SU-DHL-6 (cell line): Measurements from ENCODE around the gene SF3A1.

ENCODE experiments used
- H2AFZ ChIP-seq: fragments of 200-600 bp; sonication (generic); 2 replicates; pipeline ENCODE4 v1.6.1; 2014; ENCODE audit warnings: low read depth, mild to moderate bottlenecking, moderate library complexity, mixed read lengths, antibody characterized with exemption, low read length; ENCODE audit not compliant: severe bottlenecking
- H3F3A ChIP-seq: fragments of 200-600 bp; shearing (Covaris generic); 2 replicates; pipeline ENCODE4 v1.6.0; 2016; ENCODE audit warnings: antibody characterized with exemption, mild to moderate bottlenecking; ENCODE audit not compliant: insufficient read depth
- H3K27ac ChIP-seq: fragments of 200-600 bp; sonication (generic); 2 replicates; pipeline ENCODE4 v1.5.1; 2016; ENCODE audit warnings: low read depth, mild to moderate bottlenecking, low read length, moderate library complexity, mixed read lengths
- H3K27me3 ChIP-seq: fragments of 200-600 bp; sonication (generic), shearing (Covaris generic); 2 replicates; pipeline ENCODE4 v1.6.0; 2014; ENCODE audit warnings: mild to moderate bottlenecking, low read length
- H3K36me3 ChIP-seq: fragments of 200-600 bp; sonication (generic); 2 replicates; pipeline ENCODE4 v1.6.1; 2014; ENCODE audit warnings: mild to moderate bottlenecking, low read length, mixed read lengths
- H3K4me2 ChIP-seq: fragments of 300-600, 200-600 bp; shearing (Covaris generic), sonication (generic); 2 replicates; pipeline ENCODE4 v1.6.0; 2014; ENCODE audit warnings: low read length, low read depth, mild to moderate bottlenecking; ENCODE audit not compliant: poor library complexity, severe bottlenecking
- H3K4me3 ChIP-seq: fragments of 200-600 bp; sonication (generic); 2 replicates; pipeline ENCODE4 v1.5.1; 2014; ENCODE audit warnings: antibody characterized with exemption, low read length, mild to moderate bottlenecking, mixed read lengths; ENCODE audit not compliant: insufficient read depth, poor library complexity, severe bottlenecking
- H3K79me2 ChIP-seq: fragments of 200-600 bp; sonication (generic); 2 replicates; pipeline ENCODE4 v1.6.1; 2014; ENCODE audit warnings: mild to moderate bottlenecking, low read length, moderate library complexity; ENCODE audit not compliant: insufficient read depth
- H3K9ac ChIP-seq: fragments of 200-600 bp; sonication (generic); 2 replicates; pipeline ENCODE4 v1.7.0; 2014; ENCODE audit warnings: mild to moderate bottlenecking, low read length
- H3K9me2 ChIP-seq: fragments of 200-600 bp; sonication (generic); replicated peaks from 2 replicates; pipeline ENCODE4 v1.6.1; 2014; ENCODE audit warnings: low read length; ENCODE audit not compliant: insufficient read depth
- H3K9me3 ChIP-seq: fragments of 200-600 bp; sonication (generic); 2 replicates; pipeline ENCODE4 v1.6.1; 2014; ENCODE audit warnings: low read length, mixed read lengths; ENCODE audit not compliant: insufficient read depth
- H4K20me1 ChIP-seq: fragments of 200-600 bp; sonication (generic); 2 replicates; pipeline ENCODE4 v1.6.1; 2014; ENCODE audit warnings: low read depth, mild to moderate bottlenecking, antibody characterized with exemption, low read length, moderate library complexity, mixed read lengths
- EZH2phosphoT487 ChIP-seq: fragments of 200-600 bp; sonication (generic), shearing (Covaris generic); conservative IDR thresholded peaks from 2 replicates; pipeline ENCODE4 v1.6.1; 2018; ENCODE audit warnings: mild to moderate bottlenecking, antibody characterized with exemption, low read length, moderate library complexity, mixed read lengths
- TF ChIP-seq, protein P1 (sequence below): fragments of 200-600 bp; sonication (generic); IDR thresholded peaks from one replicate; pipeline ENCODE4 v1.5.1; 2017; ENCODE audit warnings: antibody characterized with exemption, mild to moderate bottlenecking, low read length, moderate library complexity; ENCODE audit not compliant: insufficient read depth, poor library complexity, severe bottlenecking

Gene SF3A1

DNA sequence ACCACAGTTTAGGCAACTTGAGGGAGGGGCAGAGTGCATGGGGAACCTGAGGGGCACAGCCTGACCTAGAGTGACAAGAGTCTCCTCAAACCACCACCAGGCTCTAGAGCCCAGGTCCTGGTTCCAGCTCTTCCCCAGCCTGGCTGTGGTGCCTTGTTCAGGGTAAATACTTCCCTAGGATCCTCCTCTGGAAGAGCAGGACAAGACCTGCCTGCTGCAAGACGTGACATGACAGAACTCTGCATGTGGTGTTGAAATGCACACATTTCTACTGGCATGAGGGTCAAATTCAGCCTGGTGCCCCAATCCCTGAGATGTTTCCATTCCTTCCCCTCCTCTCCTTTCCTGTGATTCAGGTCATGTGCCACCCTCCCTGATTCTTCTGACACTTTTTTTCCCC is 43.5 kb upstream of the SF3A1 start:
- Histone ChIP-seq H2AFZ (no peak overlapping the region), H4K20me1 (no peaks in the 10 kb centered on the region), H3K9me2 (no peaks in the 10 kb centered on the region), H3K4me2 (no peak overlapping the region), H3K27me3 (no peaks in the 10 kb centered on the region), H3K79me2 (no peaks in the 10 kb centered on the region), H3K36me3 (no peaks in the 10 kb centered on the region), H3F3A (no peaks in the 10 kb centered on the region), H3K27ac (no peak overlapping the region), H3K9ac (no peak overlapping the region), H3K9me3 (no peaks in the 10 kb centered on the region), H3K4me3 (no peak overlapping the region)
- TF ChIP-seq, protein P1, sequence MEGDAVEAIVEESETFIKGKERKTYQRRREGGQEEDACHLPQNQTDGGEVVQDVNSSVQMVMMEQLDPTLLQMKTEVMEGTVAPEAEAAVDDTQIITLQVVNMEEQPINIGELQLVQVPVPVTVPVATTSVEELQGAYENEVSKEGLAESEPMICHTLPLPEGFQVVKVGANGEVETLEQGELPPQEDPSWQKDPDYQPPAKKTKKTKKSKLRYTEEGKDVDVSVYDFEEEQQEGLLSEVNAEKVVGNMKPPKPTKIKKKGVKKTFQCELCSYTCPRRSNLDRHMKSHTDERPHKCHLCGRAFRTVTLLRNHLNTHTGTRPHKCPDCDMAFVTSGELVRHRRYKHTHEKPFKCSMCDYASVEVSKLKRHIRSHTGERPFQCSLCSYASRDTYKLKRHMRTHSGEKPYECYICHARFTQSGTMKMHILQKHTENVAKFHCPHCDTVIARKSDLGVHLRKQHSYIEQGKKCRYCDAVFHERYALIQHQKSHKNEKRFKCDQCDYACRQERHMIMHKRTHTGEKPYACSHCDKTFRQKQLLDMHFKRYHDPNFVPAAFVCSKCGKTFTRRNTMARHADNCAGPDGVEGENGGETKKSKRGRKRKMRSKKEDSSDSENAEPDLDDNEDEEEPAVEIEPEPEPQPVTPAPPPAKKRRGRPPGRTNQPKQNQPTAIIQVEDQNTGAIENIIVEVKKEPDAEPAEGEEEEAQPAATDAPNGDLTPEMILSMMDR = no peak
- no peak for TF ChIP-seq EZH2phosphoT487

DNA sequence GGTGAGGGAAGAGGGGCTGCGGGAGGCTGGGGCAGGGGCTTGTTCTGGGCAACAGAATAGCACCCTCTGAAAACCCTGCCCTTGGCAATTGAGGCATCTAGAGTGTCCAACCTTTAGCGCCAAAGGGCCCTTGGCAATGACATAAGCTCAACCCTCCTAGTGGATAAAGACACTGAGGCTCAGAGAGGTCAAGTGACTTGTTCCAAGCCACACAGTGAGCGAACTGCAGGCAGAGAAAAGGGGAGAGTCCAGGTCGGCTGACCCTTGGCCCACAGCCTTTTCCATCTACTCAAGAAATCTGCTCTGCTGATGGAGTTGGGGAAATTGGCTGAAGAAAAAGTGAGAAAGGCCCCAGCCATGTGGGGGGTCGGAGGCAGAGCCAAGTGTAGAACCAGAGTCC is 43.0 kb upstream of the SF3A1 start:
- H3K9me3 ChIP-seq = no peaks in the 10 kb centered on the region
- no peak overlapping the region for H3K9ac ChIP-seq
- no peak overlapping the region for H3K4me2 ChIP-seq
- no peak overlapping the region for H3K27ac ChIP-seq
- no peaks in the 10 kb centered on the region for H3K27me3 ChIP-seq
- H2AFZ ChIP-seq = no peak overlapping the region
- no peaks in the 10 kb centered on the region for H3K79me2 ChIP-seq
- H4K20me1 ChIP-seq = no peaks in the 10 kb centered on the region
- no peaks in the 10 kb centered on the region for H3F3A ChIP-seq
- TF ChIP-seq, protein P1 = no peak
- no peak for TF ChIP-seq EZH2phosphoT487
- no peak overlapping the region for H3K4me3 ChIP-seq
- H3K9me2 ChIP-seq = no peaks in the 10 kb centered on the region
- H3K36me3 ChIP-seq = no peaks in the 10 kb centered on the region

DNA sequence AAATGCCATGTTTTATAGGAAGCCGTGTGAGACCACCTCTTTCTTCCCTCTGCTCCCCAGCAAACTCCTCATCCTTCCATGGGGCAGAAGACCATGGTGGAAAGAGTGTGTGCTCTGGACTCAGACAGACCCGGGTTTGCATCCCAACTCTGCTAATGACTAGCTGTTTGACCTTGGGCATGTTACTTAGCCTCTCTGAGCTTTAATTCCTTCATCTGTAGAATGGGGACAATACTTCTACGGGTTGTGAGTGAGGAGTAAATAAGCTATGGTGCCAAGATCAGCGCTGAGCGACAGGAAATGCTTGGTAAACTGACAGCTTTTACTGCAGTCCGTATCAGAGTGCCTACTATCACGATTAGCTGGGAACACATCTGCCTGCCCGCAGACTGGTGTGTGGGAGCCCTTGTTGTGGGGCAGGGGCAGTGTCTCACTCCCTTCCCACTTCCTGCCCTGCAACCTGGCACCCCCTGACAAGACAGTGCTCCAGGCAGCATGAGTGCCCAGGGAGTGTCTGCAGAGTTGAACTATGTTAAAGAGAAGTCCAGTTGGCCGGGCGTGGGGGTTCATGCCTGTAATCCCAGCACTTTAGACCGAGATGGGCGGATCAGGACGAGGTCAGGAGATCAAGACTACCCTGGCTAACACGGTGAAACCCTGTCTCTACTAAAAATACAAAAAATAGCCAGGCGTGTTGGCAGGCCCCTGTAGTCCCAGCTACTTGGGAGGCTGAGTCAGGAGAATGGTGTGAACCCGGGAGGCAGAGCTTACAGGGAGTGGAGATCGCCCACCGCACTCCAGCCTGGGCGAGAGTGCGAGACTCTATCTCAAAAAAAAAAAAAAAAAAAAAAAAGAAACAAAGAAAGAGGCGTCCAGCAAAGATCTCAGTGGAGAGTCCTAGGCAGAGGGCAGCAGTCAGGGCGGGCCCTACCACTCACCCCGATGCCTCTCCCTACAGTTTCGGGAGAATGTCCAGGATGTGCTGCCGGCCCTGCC is 42.3 kb upstream of the SF3A1 start:
- Histone ChIP-seq H3K9me2 (no peaks in the 10 kb centered on the region), H2AFZ (no peak overlapping the region), H3K27me3 (no peaks in the 10 kb centered on the region), H3K9me3 (no peaks in the 10 kb centered on the region), H3K9ac (no peak overlapping the region), H3F3A (no peaks in the 10 kb centered on the region), H3K27ac (no peak overlapping the region), H3K4me2 (no peak overlapping the region), H3K4me3 (no peak overlapping the region), H3K36me3 (no peaks in the 10 kb centered on the region), H3K79me2 (no peaks in the 10 kb centered on the region), H4K20me1 (no peaks in the 10 kb centered on the region)
- TF ChIP-seq, protein P1 = no peak
- no peak for TF ChIP-seq EZH2phosphoT487
